ENCODE results near the gene USP12.

DNA sequence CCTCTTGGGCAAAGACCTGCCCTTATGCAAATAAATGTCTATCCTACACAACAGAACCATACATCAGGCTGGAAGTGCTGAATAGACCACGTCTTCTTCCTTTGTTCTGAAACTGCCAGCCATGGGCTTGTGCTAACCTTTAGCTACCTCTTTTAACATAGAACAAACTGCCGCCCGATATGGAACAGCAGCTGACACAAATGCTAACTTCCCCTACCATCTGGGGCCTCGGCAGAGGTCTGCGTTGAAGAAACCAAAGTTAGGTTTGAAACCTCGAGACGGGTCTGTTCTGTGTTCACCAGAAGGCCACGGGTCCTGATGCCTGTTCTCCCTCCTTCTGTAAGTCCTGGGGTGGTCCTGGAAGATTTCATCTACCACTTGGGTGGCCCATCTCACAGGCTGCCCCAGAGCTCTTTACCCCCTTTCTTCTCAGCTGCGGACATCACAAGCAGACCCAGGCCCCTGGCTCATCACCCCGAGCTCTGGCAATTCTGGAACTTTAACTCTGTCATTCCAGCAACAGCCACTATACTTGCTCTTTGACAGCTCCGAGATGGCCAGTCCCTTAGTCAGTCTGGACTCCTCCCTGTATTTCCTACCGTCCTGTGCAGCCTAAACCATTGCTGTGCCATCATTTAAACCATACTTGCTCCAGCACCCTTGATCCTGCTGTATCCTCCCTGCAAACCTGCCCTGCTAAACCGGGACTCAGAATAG is 146.7 kb downstream of the USP12 start:
- TF ChIP-seq, protein P1, sequence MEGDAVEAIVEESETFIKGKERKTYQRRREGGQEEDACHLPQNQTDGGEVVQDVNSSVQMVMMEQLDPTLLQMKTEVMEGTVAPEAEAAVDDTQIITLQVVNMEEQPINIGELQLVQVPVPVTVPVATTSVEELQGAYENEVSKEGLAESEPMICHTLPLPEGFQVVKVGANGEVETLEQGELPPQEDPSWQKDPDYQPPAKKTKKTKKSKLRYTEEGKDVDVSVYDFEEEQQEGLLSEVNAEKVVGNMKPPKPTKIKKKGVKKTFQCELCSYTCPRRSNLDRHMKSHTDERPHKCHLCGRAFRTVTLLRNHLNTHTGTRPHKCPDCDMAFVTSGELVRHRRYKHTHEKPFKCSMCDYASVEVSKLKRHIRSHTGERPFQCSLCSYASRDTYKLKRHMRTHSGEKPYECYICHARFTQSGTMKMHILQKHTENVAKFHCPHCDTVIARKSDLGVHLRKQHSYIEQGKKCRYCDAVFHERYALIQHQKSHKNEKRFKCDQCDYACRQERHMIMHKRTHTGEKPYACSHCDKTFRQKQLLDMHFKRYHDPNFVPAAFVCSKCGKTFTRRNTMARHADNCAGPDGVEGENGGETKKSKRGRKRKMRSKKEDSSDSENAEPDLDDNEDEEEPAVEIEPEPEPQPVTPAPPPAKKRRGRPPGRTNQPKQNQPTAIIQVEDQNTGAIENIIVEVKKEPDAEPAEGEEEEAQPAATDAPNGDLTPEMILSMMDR (IDR thresholded peaks at IDR 0.05): no peak
- no peak for TF ChIP-seq POLR2A (IDR thresholded peaks at IDR 0.05)

All from thyroid gland (tissue), 4 donors.